Measurements from ENCODE around the gene NTNG1. TPM values are rescaled to one million over a fixed set of nuclear protein-coding genes. Genes with fewer than 3 reads are reported as not detected.

NTNG1 gene
- total and polyA plus RNA-seq, 2 of the 8 experiments (the other 6 are each of a cell fraction or from before 2014, with no cell fraction given) = 1.2 to 4.1 TPM

DNA sequence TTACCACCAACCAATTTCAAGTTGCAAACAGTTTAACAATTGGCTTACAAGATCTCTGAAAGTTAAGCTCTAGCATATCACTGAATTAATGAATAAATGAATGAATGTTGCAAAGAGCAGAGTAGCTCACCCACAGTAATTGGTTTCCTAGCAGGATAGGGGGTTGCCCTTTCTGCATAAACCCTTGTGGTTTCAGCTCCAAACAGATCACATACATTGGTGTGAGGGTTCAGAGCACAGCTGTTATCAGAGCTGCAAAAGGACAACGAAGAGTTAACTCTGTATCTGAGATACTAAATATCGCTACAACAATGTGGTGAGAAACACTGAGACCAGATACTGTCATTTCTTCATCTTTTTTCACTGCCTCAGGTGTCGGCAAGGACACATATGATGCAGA lies 46.6 kb downstream of the NTNG1 start:
- H3K79me1 ChIP-seq (ENCODE audit: low read depth, low read length) = no peaks in the 10 kb centered on the region
- H3K14ac ChIP-seq (ENCODE audit: insufficient read length) = no peak overlapping the region
- no peak overlapping the region for H2BK12ac ChIP-seq (ENCODE audit: low read depth, low read length)
- H2BK120ac ChIP-seq (replicated peaks; ENCODE audit: low read depth, low read length) = no peak overlapping the region
- no peak overlapping the region for H3K27ac ChIP-seq (ENCODE audit: low read depth, low read length)
- H2BK5ac ChIP-seq (ENCODE audit: low read depth, low read length) = no peak overlapping the region
- H3K9me3 ChIP-seq (ENCODE audit: insufficient read depth in 2 of 2, low read depth in 1 of 2, low read length in 1 of 2) = no peaks in the 10 kb centered on the region
- no peak overlapping the region for H4K91ac ChIP-seq (replicated peaks; ENCODE audit: insufficient read length, low read length)
- no peak overlapping the region for H2AK5ac ChIP-seq (ENCODE audit: low read depth, low read length)
- no peak overlapping the region for H3K23ac ChIP-seq (ENCODE audit: insufficient read length)
- H3K23me2 ChIP-seq (ENCODE audit: low read depth, low read length) = no peaks in the 10 kb centered on the region
- no peak for DNase-seq (ENCODE audit: low read depth in 1 of 2, low spot score in 2 of 2)
- H2BK15ac ChIP-seq (ENCODE audit: low read length) = no peak overlapping the region
- no peak overlapping the region for H3K4ac ChIP-seq (replicated peaks; ENCODE audit: insufficient read length, low read depth, low read length)
- no peak for FAIRE-seq
- no peaks in the 10 kb centered on the region for H3K79me2 ChIP-seq (ENCODE audit: control insufficient read depth in 1 of 2, insufficient read depth in 2 of 2, low read length in 2 of 2)
- H3K18ac ChIP-seq (ENCODE audit: extremely low read depth, low read length) = no peak overlapping the region
- no peak overlapping the region for H2BK20ac ChIP-seq (ENCODE audit: low read length)
- H3K9ac ChIP-seq (replicated peaks in 1 of 4; ENCODE audit: extremely low read depth in 1 of 4, low read depth in 3 of 4, low read length in 3 of 4) = no peak overlapping the region
- ChIA-PET CTCF (ENCODE audit: partially characterized antibody) (interaction anchor here (0.6 to 1.8 kb wide), 2 partner anchors 9 to 907 kb away, joined by 3 to 10 read pairs; no protein-coding TSS in a partner anchor), POLR2A (ENCODE audit: partially characterized antibody) (no interaction called here)
- H4K5ac ChIP-seq (ENCODE audit: insufficient read length, low read depth, low read length) = no peak overlapping the region
- H2AFZ ChIP-seq (ENCODE audit: low read length) = peak overlapping the region; percentile 25; the same call in 1 of the 2 replicates
- 75% methylated on average over 3 of the region's 3 CpGs; no CpG with 5 or more reads in 1 of the 2 experiments for WGBS, 2 experiments (ENCODE audit: extremely low coverage in 1 of 2, insufficient coverage in 1 of 2, insufficient read length in 1 of 2, insufficient replicate concordance in 2 of 2, low coverage in 1 of 2, low lambda C conversion rate in 2 of 2, missing lambda C conversion rate in 1 of 2)
- no peak overlapping the region for H3K4me2 ChIP-seq (ENCODE audit: insufficient read depth in 1 of 2, low read depth in 2 of 2, low read length in 2 of 2)
- no peak overlapping the region for H3K4me3 ChIP-seq (ENCODE audit: extremely low read depth in 1 of 4, insufficient read depth in 2 of 4, low read depth in 3 of 4, low read length in 4 of 4)
- peaks cover 0 to 3% (median 2%) of the 10 kb centered on the region in 4 experiments; a peak in 3 of 7 replicates for H3K4me1 ChIP-seq (replicated peaks in 1 of 4; ENCODE audit: control insufficient read depth in 3 of 4, insufficient read depth in 4 of 4, low read length in 3 of 4)
- no peak overlapping the region for H3K56ac ChIP-seq (replicated peaks; ENCODE audit: insufficient read length, low read depth, low read length)
- H4K8ac ChIP-seq (ENCODE audit: extremely low read depth, insufficient read depth, low read length) = no peak overlapping the region
- H3K27me3 ChIP-seq (replicated peaks in 1 of 4; ENCODE audit: control insufficient read depth in 3 of 4, extremely low read depth in 1 of 4, insufficient read depth in 3 of 4, low read length in 3 of 4) = no peaks in the 10 kb centered on the region
- no peaks in the 10 kb centered on the region for H3K36me3 ChIP-seq (ENCODE audit: control insufficient read depth in 2 of 4, insufficient read depth in 4 of 4, low read length in 3 of 4)
- no peaks in the 10 kb centered on the region for H4K20me1 ChIP-seq (replicated peaks in 1 of 2; ENCODE audit: control insufficient read depth in 1 of 2, insufficient read depth in 2 of 2, low read length in 2 of 2)
- no peak for TF ChIP-seq SIRT6 (IDR thresholded peaks at IDR 0.05; ENCODE audit: low read length)
- TF ChIP-seq CBX5 (IDR thresholded peaks at IDR 0.05; ENCODE audit: low read depth, low read length) = no peak
- TF ChIP-seq SIX5 (IDR thresholded peaks at IDR 0.05; ENCODE audit: low read depth, low read length) = no peak
- no peak for TF ChIP-seq POU5F1 (IDR thresholded peaks at IDR 0.05; ENCODE audit: low read depth, low read length)
- TF ChIP-seq BCL11A (IDR thresholded peaks at IDR 0.05; ENCODE audit: low read depth in 2 of 2, low read length in 2 of 2) = no peak
- no peak for TF ChIP-seq ZNF274 (IDR thresholded peaks at IDR 0.05; ENCODE audit: borderline replicate concordance, extremely low read depth, low read length)
- TF ChIP-seq TEAD4 (IDR thresholded peaks at IDR 0.05; ENCODE audit: low read depth, low read length) = no peak
- TF ChIP-seq CHD2 (IDR thresholded peaks at IDR 0.05; ENCODE audit: low read length) = no peak
- no peak for TF ChIP-seq RAD21 (IDR thresholded peaks at IDR 0.05 in 1 of 2, conservative IDR thresholded peaks at IDR 0.05 in 1 of 2; ENCODE audit: low read depth in 2 of 2, low read length in 2 of 2)
- no peak for TF ChIP-seq HDAC2 (IDR thresholded peaks at IDR 0.05; ENCODE audit: borderline replicate concordance in 1 of 2, low read depth in 2 of 2, low read length in 2 of 2)
- TF ChIP-seq YY1 (IDR thresholded peaks at IDR 0.05; ENCODE audit: low read depth, low read length) = no peak
- TF ChIP-seq, protein P1, sequence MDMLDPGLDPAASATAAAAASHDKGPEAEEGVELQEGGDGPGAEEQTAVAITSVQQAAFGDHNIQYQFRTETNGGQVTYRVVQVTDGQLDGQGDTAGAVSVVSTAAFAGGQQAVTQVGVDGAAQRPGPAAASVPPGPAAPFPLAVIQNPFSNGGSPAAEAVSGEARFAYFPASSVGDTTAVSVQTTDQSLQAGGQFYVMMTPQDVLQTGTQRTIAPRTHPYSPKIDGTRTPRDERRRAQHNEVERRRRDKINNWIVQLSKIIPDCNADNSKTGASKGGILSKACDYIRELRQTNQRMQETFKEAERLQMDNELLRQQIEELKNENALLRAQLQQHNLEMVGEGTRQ (IDR thresholded peaks at IDR 0.05; ENCODE audit: low read length) = no peak
- TF ChIP-seq RXRA (IDR thresholded peaks at IDR 0.05; ENCODE audit: insufficient read depth, low read depth, low read length) = no peak
- TF ChIP-seq SUZ12 (IDR thresholded peaks at IDR 0.05; ENCODE audit: low read length) = no peak
